K562 (cell line): ENCODE results near the gene MCEMP1.

Experiments used
- CREB3 ChIP-seq: fragments of 450-650 bp; conservative IDR thresholded peaks from 2 replicates; pipeline ENCODE4 v1.6.1; 2016; ENCODE audit warnings: missing genetic modification characterization, low read depth, mild to moderate bottlenecking, missing compliant biosample characterization, moderate library complexity
- CTCF ChIP-seq, 3 experiments: IDR thresholded peaks in 2 of 3; conservative IDR thresholded peaks in 1 of 3; 2 replicates each; pipeline ENCODE4 v1.5.1; 2011 to 2012; ENCODE audit warnings: low read length in 3 of 3, mild to moderate bottlenecking in 3 of 3, control low read depth in 2 of 3, improper control_type of control experiment in 1 of 3, inconsistent platforms in 1 of 3, low read depth in 1 of 3, mixed read lengths in 1 of 3, moderate library complexity in 1 of 3; ENCODE audit not compliant: insufficient read depth in 2 of 3
- FOSL1 ChIP-seq: fragments of 200-800 bp; sonication (Bioruptor generic); conservative IDR thresholded peaks from 2 replicates; pipeline ENCODE4 v1.6.1; 2016; ENCODE audit warnings: missing genetic modification characterization, missing compliant biosample characterization
- HNRNPUL1 ChIP-seq: fragments of 200-400 bp; formaldehyde crosslinking; IDR thresholded peaks from 2 replicates; pipeline ENCODE4 v1.6.1; 2017; ENCODE audit warnings: low read length
- ZNF668 ChIP-seq: fragments of 250-450 bp; sonication (Bioruptor Pico); IDR thresholded peaks from 2 replicates; pipeline ENCODE4 v1.8.0; 2022; ENCODE audit warnings: mild to moderate bottlenecking, inconsistent platforms

- no peak for TF ChIP-seq HNRNPUL1
- no peak; a peak in 1 of 6 replicates for TF ChIP-seq CTCF (IDR thresholded peaks at IDR 0.05 in 2 of 3, conservative IDR thresholded peaks at IDR 0.05 in 1 of 3; ENCODE audit: insufficient read depth in 2 of 3, low read depth in 1 of 3, low read length in 3 of 3)
- no peak for TF ChIP-seq FOSL1
- no peak for TF ChIP-seq ZNF668
- no peak for TF ChIP-seq CREB3 (tag)
Observed at GRCh38 chr19:7636691-7637373, 40.1 kb upstream of the MCEMP1 start, which contains the start of gene STXBP2.
